Activated T-cell treated with anti-CD3 and anti-CD28 coated beads, Interleukin-2, amount 50 U/mL, for 24 hours (primary cell): ENCODE results near the gene S100A7.
"Not testable (repeated sequence)": the region's sequence is repeated elsewhere in the genome, so short reads cannot be mapped to it uniquely, and the experiment has no call there.

Experiments used
- DNase-seq: peaks from one replicate; pipeline ENCODE4 v3.0.0-alpha.2; 2020
- H3K27ac Mint-ChIP-seq: 2 replicates; pipeline ENCODE4 v1.8.0; 2020; ENCODE audit warnings: mild to moderate bottlenecking, mixed read lengths
- H3K27me3 Mint-ChIP-seq: 2 replicates; pipeline ENCODE4 v1.8.0; 2020; ENCODE audit warnings: mixed read lengths
- H3K36me3 Mint-ChIP-seq: 2 replicates; pipeline ENCODE4 v1.8.0; 2020; ENCODE audit warnings: low read depth, mixed read lengths
- H3K4me1 Mint-ChIP-seq: 2 replicates; pipeline ENCODE4 v1.8.0; 2020; ENCODE audit warnings: low read depth, mixed read lengths
- H3K4me3 Mint-ChIP-seq: 2 replicates; pipeline ENCODE4 v1.8.0; 2020; ENCODE audit warnings: mild to moderate bottlenecking, moderate library complexity, mixed read lengths
- H3K9me3 Mint-ChIP-seq: 2 replicates; pipeline ENCODE4 v1.8.0; 2020; ENCODE audit warnings: mixed read lengths

The S100A7 gene

DNA sequence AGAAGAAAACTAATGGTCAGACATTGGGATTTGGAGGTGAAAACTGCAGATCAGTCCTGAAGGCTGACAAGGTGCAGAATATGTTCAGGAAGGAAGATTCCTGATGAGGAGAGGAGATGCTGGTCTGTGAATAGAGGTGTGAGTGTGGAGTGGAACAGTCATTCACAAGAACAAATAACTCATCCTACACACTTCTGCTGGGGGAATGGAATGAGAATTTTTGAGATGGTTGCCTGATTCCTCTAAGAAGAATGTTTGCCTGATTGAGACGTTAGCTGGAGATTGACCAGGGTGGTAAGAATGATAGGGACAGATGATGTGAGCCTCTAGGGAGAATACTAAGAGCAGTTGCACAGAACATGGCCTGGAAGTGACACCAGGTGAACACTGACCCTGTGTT, 4.1 kb downstream of the S100A7 start:
- H3K27ac Mint-ChIP-seq: no peak overlapping the region
- H3K4me1 Mint-ChIP-seq: no peaks in the 10 kb centered on the region
- H3K27me3 Mint-ChIP-seq: peaks cover 32% of the 10 kb centered on the region
- H3K4me3 Mint-ChIP-seq: no peak overlapping the region
- no peak for DNase-seq
- no peaks in the 10 kb centered on the region for H3K9me3 Mint-ChIP-seq
- no peaks in the 10 kb centered on the region for H3K36me3 Mint-ChIP-seq

DNA sequence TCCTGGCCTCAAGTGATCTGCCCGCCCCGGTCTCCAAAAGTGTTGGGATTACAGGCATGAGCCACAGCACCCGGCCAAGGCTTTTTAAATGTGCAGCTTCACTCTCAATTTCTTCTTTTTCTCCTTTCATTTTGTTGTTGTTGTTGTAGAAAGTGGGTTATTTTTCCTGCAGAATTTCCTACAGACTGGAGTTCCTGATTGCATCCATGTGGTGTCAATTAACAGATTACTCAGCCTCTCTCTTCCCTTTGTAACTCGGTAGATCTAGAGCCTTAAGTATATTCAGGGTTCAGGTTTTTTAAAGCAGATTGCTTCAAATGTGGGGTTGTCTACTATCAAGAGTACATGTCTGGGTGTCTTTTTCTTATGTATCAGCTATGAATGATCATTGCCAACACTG, 11.6 kb downstream of the S100A7 start:
- H3K4me1 Mint-ChIP-seq, H3K36me3 Mint-ChIP-seq, H3K4me3 Mint-ChIP-seq, DNase-seq, H3K9me3 Mint-ChIP-seq, H3K27ac Mint-ChIP-seq: not testable (repeated sequence)
- H3K27me3 Mint-ChIP-seq: peaks cover 58% of the 10 kb centered on the region

DNA sequence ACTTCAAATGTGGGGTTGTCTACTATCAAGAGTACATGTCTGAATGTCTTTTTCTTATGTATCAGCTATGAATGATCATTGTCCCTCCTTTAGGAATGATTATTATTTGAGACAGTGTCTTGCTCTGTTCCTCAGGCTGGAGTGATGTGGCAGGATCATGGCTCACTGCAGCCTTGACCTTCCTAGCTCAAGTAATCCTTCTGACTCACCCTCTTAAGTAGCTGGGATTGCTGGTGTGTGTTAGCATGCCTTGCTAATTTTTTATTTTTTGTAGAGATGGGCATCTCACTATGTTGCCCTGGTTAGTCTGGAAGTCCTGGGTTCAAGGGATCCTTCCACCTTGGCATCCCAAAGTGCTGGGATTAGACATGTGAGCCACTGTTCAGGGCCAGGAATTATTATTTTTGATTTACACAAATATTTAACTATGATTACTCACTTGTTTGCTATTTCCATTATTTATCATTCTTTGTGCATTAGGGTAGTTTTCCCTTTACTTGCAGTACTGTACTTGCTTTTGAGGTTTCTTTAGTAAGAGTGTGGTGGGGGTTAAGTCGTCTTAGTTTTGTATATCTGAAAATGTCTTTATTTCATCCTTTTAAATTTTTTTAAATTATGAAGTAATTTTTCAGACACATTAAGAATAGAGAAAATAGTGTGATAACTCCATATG, 12.8 kb downstream of the S100A7 start:
- no peak overlapping the region for H3K4me3 Mint-ChIP-seq

DNA sequence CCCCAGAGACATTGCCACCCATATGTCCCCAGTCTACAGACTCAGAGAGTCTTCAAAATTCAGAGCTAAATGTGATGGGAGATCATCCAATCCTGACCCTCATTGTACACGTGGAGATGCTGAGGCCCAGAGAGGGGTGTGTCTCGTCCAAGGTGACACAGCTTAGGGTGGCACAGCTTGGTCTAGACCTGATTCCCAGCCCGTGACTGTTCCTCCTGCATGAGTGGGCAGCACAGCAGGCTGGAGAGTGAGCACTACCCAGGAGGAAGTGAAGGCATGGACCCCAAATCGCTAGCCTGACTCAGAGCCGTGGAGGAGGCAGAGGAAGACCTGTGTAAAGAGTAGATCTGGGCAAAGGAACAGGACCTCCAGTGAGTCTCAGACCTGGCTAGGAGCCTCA, 16.4 kb downstream of the S100A7 start:
- no peaks in the 10 kb centered on the region for H3K36me3 Mint-ChIP-seq
- no peak overlapping the region for H3K4me3 Mint-ChIP-seq
- peaks cover 32% of the 10 kb centered on the region for H3K27me3 Mint-ChIP-seq
- no peak overlapping the region for H3K27ac Mint-ChIP-seq
- DNase-seq: no peak
- no peaks in the 10 kb centered on the region for H3K9me3 Mint-ChIP-seq
- no peaks in the 10 kb centered on the region for H3K4me1 Mint-ChIP-seq

More for the DNA sequence above, 12.8 kb downstream of the S100A7 start:
- Mint-ChIP-seq H3K9me3 (no peaks in the 10 kb centered on the region), H3K4me1 (no peaks in the 10 kb centered on the region), H3K36me3 (no peaks in the 10 kb centered on the region), H3K27me3 (peaks cover 57% of the 10 kb centered on the region), H3K27ac (no peak overlapping the region)
- DNase-seq: no peak

DNA sequence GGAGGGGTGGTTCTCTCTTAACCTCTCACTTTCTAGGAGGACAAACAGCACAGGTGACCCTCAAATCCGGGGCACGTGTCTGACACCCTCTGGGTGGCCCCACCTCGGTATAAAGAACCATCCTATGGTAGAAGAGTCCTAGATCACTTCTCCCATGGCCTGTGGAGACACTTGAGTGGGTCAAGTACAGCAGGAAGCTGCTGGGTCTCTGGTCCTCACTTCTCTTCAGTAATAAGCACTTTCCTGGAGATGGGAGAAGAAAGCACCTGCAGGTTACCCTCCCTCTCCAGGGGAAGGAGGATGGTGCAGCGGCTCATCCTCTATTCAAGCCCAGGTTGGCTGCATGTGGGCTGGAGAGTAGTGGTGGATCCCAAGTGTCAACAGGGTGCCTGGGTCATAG, 17.0 kb downstream of the S100A7 start:
- Mint-ChIP-seq H3K4me3 (no peak overlapping the region), H3K27me3 (peaks cover 28% of the 10 kb centered on the region), H3K9me3 (no peaks in the 10 kb centered on the region), H3K4me1 (no peaks in the 10 kb centered on the region), H3K36me3 (no peaks in the 10 kb centered on the region), H3K27ac (no peak overlapping the region)
- DNase-seq: no peak

DNA sequence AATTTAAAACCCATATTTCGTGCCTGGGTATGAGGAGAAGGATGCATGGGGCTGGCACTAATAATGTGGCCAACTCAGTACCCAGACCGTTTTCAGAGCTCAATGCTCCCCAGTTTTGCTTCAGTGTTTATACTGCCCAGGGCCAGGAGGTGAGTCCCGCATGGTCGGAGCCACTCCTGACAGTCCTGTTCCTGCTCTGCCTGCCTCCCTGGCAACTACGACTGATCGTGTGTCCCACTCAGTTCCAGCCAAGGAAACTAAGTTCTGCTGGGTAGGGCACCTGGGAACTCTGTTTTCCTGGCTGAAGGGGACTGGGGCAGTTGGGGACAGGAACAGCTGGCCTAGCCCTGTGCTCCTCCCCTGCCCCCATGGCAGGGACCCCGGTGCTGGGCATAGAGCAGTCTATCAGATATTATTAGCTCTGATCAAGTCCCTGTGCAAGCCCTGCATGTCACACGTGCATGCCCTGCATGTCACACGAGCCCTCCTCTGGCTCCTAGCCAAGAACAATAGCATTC, 19.2 kb downstream of the S100A7 start:
- no peak for DNase-seq
- Mint-ChIP-seq H3K4me1 (no peaks in the 10 kb centered on the region), H3K4me3 (no peak overlapping the region), H3K27me3 (peaks cover 41% of the 10 kb centered on the region), H3K27ac (no peak overlapping the region), H3K9me3 (no peaks in the 10 kb centered on the region), H3K36me3 (no peaks in the 10 kb centered on the region)

DNA sequence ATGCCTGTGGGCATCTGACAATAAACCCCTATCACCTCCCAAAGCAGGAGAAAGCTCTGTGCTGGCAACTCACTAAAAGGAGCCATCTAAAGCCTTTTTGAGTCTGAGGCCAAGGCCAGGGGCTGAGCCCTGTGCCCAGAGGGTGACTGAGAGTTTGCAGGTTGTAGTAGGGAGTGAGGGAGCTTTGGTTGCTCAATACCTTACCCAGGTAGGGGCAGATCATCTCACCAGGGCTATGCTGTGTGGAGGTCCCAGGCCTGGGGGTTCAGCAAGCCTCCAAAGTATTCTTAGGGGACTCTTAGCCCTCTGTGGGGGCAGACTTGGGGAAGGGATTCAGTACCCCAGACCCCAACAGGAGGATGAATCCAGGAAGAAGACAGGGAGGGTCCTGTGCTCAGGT, 21.2 kb downstream of the S100A7 start:
- no peak overlapping the region for H3K4me3 Mint-ChIP-seq
- DNase-seq: no peak
- no peak overlapping the region for H3K27ac Mint-ChIP-seq
- no peaks in the 10 kb centered on the region for H3K4me1 Mint-ChIP-seq
- H3K9me3 Mint-ChIP-seq: no peaks in the 10 kb centered on the region
- H3K27me3 Mint-ChIP-seq: peaks cover 27% of the 10 kb centered on the region
- no peaks in the 10 kb centered on the region for H3K36me3 Mint-ChIP-seq

DNA sequence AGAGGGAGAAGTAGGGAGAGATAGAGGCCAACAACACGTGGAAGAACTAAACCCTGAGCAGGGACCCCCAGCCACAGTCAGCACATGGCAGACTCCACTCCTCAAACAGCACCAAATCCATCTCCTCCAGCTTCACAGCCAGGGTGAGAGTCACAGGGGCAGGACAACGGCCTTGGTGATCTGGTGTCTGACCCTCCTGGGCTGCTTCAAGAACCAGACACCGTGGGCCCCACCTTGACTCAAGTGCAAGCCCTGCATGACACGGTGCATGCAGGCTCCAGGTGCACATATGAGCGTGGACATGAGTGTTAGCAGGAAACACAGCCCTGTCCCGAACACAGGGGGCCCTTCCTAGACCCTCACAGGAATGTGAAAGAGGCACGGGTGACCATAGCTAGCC, 21.9 kb downstream of the S100A7 start:
- no peaks in the 10 kb centered on the region for H3K36me3 Mint-ChIP-seq
- H3K27ac Mint-ChIP-seq: no peak overlapping the region
- no peaks in the 10 kb centered on the region for H3K9me3 Mint-ChIP-seq
- DNase-seq: no peak
- H3K4me1 Mint-ChIP-seq: no peaks in the 10 kb centered on the region
- H3K27me3 Mint-ChIP-seq: peaks cover 21% of the 10 kb centered on the region
- H3K4me3 Mint-ChIP-seq: no peak overlapping the region

DNA sequence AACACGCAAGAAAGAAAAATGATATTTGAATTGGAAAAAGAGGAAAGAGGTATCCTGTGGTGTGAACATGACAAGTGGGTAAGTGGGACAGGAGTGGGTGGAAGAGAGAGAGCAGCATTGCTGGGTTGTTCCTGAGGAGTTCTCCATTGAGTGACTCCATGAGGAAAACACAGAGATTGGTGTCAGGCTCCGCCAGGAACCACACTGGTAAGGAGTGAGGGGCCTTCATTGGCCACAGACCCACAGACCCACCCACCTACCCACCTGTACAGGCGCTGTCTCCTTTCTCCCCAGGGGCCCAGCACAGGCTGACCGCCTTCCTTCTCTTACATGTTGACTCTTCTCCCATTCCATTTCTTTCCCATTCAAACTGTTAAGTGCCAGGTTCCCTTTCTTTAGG, 23.2 kb downstream of the S100A7 start:
- Mint-ChIP-seq H3K36me3 (no peaks in the 10 kb centered on the region), H3K9me3 (no peaks in the 10 kb centered on the region), H3K4me1 (no peaks in the 10 kb centered on the region), H3K27ac (no peak overlapping the region), H3K27me3 (peaks cover 16% of the 10 kb centered on the region), H3K4me3 (no peak overlapping the region)
- no peak for DNase-seq

DNA sequence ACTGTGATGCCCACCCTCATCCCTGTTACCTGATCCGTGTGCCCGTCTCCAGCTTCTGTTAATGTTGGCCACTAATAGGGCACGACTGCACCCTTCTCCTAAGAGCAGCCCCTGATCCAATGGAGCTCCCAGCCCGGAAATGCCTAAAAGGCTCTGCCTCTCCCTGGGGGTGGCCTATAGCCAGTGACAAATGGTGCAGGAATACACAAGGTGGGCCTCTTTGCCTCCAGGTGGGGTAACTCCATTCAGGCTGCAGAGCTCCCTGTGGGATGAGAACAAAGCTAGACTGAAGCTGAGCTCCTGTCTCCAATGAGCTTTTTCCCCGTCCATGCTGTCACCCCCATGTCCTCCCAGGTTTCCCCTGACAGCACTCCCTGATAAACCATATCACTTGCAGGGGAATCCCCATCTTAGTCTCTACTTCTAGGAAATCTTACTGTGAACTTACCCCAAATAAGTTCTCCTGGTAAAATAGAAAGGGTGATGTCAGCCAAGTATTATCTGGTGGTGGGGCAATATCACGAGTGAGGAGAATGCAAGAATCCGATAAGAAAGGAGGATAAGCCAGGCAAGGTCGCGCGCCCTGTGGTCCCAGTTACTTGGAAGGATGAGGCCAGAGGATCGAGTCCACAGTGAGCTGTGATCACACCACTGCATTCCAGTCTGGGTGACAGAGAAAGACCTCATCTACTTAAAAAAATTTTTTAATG, 25.6 kb downstream of the S100A7 start:
- Mint-ChIP-seq H3K36me3 (no peaks in the 10 kb centered on the region), H3K9me3 (no peaks in the 10 kb centered on the region), H3K4me3 (no peak overlapping the region), H3K27me3 (peaks cover 16% of the 10 kb centered on the region), H3K4me1 (no peaks in the 10 kb centered on the region), H3K27ac (no peak overlapping the region)
- no peak for DNase-seq

DNA sequence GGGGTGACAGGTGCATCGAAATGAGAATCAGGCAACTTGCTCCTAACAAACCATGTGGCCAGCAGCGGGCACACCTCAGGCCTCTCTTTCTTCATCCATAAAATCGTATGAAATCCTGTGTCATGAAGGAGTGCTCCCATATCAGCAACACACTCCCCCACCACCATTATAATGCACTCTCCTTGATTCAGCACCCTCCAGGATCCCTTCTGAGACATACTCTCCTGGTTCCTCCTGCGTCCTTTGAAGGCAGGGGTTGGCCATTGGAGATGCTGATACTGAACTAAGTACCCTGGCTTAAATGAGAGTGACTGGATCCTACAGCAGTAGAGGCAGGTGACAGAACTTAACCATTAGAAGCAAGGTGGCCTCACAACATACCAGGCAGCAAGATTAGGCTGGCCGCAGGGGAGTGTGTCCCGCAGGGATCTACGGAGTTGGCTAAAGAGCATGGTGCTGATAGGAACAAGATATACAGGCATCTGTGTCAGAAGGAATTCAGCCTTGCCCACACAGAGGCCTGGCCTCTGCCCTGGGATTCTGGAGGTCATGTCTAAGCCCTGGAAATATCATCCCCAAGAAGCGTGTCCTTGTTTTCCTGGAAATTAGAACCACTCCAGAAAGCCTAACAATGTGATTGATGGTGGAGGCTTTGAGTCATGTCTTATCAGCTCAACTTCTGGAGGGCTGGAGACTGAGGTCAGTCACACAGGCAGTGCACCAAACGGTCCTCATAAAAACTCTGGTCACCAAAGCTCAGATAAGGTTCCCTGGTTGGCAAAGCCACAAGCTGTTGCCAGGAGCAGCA, 27.4 kb downstream of the S100A7 start:
- Mint-ChIP-seq H3K9me3 (no peaks in the 10 kb centered on the region), H3K4me3 (no peak overlapping the region), H3K36me3 (no peaks in the 10 kb centered on the region), H3K4me1 (no peaks in the 10 kb centered on the region), H3K27me3 (peaks cover 22% of the 10 kb centered on the region), H3K27ac (no peak overlapping the region)
- DNase-seq: no peak

DNA sequence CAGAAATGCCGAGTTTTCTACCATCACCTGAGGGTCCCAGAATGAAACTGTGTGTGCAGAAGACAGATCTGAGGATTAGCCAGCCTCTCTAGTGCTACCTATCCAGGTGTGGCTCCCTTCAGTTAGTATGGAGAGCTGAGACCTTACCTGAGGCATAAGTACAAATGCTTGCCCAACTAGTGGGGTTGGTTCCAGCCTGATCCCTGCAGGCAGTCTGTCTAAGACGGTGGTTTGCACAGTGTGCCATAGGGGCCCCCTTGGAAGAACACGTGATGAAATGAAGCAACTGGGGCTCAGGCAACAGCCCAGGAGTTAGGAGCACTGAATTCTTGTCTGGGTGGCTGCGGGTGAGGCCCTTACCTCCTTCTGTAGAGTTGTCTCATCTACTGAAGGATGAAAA, 28.5 kb downstream of the S100A7 start:
- H3K4me1 Mint-ChIP-seq: no peaks in the 10 kb centered on the region
- no peak for DNase-seq
- no peaks in the 10 kb centered on the region for H3K9me3 Mint-ChIP-seq
- H3K27me3 Mint-ChIP-seq: peaks cover 20% of the 10 kb centered on the region
- no peaks in the 10 kb centered on the region for H3K36me3 Mint-ChIP-seq
- H3K27ac Mint-ChIP-seq: no peak overlapping the region
- H3K4me3 Mint-ChIP-seq: no peak overlapping the region

DNA sequence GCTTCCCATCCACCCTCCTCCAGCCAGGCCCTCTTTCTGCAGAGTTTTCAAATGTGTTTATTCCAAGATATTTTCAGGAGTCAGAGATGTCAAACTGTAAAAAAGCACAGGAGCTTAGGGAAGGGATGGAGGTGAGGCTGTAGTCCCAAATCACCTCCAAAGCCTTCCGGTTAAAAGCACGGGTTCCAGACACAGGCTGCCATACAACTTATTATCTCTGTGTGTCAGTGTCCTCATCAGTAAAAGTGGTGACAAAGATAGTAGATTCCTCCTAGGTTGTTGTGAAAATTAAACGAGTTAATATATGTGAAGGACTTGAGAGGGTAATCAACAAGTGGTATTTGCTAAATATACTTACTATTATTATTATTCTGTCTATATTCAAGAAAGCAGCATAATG, 29.0 kb downstream of the S100A7 start:
- Mint-ChIP-seq H3K4me1 (no peaks in the 10 kb centered on the region), H3K36me3 (no peaks in the 10 kb centered on the region), H3K9me3 (no peaks in the 10 kb centered on the region), H3K4me3 (no peak overlapping the region), H3K27me3 (peaks cover 15% of the 10 kb centered on the region), H3K27ac (no peak overlapping the region)
- DNase-seq: no peak

DNA sequence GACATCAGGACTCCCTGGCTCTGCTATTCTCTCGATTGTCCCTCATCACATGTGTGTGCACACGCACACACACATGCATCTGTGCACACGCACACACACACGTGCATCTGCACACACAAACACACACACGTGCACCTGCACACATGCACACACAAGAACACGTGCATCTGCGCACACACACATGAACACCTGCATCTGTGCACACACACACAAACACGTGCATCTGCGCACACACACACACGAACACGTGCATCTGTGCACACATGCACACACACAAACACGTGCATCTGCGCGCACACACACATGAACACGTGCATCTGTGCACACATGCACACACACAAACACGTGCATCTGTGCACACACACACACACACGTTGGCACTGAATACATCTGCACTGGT, 29.4 kb downstream of the S100A7 start:
- Mint-ChIP-seq H3K4me3 (no peak overlapping the region), H3K9me3 (no peaks in the 10 kb centered on the region), H3K4me1 (no peaks in the 10 kb centered on the region), H3K27me3 (peaks cover 13% of the 10 kb centered on the region), H3K36me3 (no peaks in the 10 kb centered on the region), H3K27ac (no peak overlapping the region)
- no peak for DNase-seq

DNA sequence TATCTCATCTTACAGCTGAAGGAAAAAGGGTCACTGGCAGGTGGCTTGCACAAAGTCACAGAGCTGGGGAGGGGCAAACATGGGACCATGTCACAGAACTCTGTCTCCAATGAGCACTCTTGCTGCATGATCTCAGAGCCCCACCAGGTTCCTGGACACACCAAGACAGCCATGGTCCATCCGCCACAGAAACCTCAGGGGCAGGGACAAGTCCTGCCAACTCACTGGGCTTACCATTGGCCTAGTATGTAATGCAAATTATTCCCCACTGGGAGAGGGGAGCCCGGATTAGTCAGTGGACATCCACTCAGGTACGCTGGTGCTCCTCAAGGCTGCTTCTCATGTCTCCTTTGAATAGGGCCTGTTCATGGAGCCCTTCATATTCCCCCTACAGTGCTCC, 29.9 kb downstream of the S100A7 start:
- H3K9me3 Mint-ChIP-seq: no peaks in the 10 kb centered on the region
- no peak overlapping the region for H3K27ac Mint-ChIP-seq
- H3K27me3 Mint-ChIP-seq: peaks cover 14% of the 10 kb centered on the region
- no peaks in the 10 kb centered on the region for H3K4me1 Mint-ChIP-seq
- H3K36me3 Mint-ChIP-seq: no peaks in the 10 kb centered on the region
- no peak overlapping the region for H3K4me3 Mint-ChIP-seq
- DNase-seq: no peak
